ENCODE measurements around the gene PJA2.

- TF ChIP-seq POLR2A (IDR thresholded peaks at IDR 0.05) (no peak), POLR2AphosphoS5 (IDR thresholded peaks at IDR 0.05) (no peak), CTCF (IDR thresholded peaks at IDR 0.05) (no peak)
Measured at GRCh38 chr5:109312695-109313094, 97.1 kb downstream of the PJA2 start.

All from breast epithelium (tissue), 3 donors.